ENCODE measurements around the gene RAD9A.
A peak's percentile ranks its signal among the peaks of the same experiment; 100 is the strongest.

Gene RAD9A

DNA sequence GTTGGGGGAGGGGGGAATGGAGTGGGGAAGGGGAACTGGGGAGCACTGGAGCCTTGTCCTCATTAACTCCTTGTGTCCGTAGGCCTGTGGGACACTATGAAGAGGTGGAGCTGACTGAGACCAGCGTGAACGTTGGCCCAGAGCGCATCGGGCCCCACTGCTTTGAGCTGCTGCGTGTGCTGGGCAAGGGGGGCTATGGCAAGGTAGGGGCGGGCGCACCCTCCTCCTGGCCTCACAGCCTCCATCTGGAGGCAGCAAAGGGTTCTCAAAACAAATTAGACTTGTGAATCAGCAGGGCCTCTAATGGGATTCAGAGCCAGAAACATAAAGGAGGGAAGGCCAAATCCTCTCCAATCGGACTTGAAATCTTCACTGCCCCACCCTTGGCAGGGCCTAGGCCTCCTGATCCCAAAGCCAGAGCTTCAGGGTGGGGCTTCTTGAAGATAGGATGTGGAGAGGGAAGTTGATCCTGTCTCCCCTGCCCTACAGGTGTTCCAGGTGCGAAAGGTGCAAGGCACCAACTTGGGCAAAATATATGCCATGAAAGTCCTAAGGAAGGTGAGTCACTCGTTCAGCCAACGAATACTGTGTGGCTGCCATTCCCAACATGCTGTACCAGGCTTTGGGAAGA, 37.4 kb downstream of the RAD9A start:
- no peak for DNase-seq

DNA sequence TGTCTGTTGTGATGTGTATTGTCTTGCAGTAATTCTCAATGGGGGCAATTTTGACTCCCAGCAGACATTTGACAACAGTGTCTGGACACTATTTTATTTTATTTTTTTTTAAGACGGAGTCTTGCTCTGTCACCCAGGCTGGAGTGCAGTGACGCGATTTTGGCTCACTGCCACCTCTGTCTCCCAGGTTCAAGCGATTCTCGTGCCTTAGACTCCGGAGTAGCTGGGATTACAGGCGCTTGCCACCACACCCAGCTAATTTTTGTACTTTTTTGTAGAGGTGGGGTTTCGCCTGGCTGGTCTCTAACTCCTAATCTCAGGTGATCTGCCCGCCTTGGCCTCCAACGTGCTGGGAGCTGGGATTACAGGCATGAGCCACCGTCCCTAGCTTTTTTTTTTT, 37.9 kb downstream of the RAD9A start:
- no peak for DNase-seq

DNA sequence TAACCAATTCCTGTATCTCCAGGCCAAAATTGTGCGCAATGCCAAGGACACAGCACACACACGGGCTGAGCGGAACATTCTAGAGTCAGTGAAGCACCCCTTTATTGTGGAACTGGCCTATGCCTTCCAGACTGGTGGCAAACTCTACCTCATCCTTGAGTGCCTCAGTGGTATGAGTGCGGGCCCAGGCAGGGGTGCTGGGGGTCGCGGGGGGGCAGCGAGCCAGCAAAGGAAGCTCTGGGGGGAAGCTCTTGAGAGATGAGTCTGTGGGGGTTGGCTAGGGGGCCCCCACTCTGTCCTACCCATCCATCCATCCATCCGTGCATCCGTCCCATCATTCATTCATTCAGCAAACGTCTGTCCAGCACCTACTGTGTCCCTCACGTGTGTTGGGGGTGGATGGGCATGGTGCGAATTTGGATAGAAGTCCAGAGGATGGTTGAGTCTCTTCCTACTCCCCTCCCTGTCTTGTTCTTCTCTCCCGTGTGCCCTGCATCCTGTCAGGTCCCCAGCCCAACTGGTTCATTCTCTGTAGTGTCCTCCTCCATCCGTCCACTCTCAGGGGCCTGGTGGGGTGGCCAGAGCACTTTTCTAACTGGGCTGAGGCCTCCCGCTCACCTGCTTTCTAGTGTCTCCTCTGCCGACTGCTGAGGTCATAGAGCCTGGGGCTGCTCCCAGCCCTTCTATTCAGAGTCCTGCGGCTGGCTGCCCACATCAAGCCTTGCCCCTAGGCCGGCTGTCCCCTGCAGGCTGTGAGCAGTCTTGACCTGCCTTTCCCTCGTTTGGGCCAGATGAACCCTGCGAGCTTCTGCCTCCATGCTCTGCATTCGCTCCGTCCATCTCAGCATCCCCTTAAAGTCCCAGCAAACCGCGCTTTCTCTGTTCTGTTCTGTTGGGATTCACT, 39.8 kb downstream of the RAD9A start:
- DNase-seq, result no peak

DNA sequence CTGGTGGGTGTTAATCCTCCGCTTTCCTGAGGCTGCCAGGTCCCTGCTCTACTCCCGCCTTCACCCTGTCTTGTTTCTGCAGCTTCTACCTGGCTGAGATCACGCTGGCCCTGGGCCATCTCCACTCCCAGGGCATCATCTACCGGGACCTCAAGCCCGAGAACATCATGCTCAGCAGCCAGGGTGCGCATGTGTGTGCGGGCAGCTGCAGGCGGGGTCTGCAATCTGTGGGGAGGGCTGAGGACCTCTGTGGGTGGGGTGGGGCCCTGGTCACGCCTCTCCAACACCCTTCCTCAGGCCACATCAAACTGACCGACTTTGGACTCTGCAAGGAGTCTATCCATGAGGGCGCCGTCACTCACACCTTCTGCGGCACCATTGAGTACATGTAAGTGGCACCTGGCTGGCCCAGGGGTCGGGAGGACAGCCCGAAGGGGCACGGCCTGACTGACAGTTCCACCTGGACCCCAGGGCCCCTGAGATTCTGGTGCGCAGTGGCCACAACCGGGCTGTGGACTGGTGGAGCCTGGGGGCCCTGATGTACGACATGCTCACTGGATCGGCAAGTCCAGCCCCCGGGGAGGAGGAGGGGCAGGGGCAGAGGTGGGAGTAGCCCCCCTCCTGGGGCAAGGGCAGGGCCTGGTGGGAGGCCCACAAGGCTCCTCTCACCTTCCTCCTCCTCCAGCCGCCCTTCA, 41.0 kb downstream of the RAD9A start:
- DNase-seq, result no peak

DNA sequence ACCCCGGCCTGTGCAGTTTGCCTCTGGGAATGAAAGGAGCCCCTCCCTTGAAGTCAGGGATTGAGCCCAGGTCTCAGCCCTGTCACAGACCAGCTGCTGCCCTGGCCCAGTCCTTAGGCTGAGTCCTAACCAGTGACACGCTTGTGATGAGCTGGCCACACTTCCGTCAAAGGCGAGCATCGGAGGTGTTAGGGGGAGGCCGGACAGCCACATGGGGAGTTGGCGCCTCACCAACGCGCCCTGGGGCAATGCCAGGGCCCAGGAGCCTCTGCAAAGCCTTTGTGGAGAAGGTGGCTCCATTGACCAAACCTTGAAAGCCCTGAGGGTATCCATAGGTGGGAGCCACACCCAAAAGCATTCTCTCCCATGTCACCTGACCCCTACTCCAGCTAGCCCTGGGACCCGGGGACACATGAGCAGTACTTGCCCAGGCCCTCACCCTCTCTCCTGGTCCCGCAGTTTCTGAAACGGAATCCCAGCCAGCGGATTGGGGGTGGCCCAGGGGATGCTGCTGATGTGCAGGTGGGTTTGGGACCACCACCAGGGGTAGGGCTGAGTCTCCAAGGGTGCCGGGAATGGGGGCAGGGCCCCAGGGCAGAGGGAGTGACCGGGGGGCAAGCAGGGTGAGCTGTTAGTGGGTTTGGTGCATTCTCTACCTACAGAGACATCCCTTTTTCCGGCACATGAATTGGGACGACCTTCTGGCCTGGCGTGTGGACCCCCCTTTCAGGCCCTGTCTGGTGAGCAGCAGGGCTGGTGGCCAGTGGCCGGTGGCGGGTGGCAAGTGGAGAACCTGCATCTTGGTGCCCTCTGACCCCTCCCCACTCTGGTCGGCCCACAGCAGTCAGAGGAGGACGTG, 42.0 kb downstream of the RAD9A start:
- DNase-seq, result no peak

DNA sequence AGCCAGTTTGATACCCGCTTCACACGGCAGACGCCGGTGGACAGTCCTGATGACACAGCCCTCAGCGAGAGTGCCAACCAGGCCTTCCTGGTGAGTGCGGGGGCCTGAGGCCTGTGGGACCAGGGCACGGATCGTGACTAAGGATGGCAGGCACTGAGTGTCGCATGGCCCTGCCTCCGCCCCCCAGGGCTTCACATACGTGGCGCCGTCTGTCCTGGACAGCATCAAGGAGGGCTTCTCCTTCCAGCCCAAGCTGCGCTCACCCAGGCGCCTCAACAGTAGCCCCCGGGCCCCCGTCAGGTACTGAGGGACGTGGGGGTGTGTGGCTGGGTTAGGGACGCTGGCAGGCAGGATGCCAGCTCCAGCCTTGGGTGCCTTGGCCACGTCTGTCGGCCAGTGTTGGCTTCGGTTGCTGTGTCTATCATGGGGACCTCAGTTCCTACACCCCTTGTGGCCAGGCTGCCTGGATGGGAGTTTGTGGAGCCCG, 42.7 kb downstream of the RAD9A start:
- peak; percentile 79 for DNase-seq

DNA sequence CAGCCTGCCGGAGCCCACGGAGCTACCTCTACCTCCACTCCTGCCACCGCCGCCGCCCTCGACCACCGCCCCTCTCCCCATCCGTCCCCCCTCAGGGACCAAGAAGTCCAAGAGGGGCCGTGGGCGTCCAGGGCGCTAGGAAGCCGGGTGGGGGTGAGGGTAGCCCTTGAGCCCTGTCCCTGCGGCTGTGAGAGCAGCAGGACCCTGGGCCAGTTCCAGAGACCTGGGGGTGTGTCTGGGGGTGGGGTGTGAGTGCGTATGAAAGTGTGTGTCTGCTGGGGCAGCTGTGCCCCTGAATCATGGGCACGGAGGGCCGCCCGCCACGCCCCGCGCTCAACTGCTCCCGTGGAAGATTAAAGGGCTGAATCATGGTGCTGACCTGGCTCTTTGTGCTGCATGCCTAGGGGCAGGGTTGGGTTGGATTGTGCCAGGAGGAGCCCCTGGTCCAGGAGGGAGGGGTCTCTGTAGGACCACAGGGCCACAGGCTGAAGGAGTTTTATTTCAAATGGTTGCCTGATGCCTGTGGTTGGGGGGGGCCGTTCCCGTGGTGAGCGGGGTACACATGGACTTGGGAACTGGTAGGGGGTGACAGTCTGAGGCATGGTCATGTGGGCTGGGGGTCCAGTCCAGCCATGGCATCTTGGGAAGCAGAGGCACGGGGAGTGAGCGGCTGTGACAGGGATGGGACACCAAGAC, 43.4 kb downstream of the RAD9A start:
- DNase-seq, result peak; percentile 77

DNA sequence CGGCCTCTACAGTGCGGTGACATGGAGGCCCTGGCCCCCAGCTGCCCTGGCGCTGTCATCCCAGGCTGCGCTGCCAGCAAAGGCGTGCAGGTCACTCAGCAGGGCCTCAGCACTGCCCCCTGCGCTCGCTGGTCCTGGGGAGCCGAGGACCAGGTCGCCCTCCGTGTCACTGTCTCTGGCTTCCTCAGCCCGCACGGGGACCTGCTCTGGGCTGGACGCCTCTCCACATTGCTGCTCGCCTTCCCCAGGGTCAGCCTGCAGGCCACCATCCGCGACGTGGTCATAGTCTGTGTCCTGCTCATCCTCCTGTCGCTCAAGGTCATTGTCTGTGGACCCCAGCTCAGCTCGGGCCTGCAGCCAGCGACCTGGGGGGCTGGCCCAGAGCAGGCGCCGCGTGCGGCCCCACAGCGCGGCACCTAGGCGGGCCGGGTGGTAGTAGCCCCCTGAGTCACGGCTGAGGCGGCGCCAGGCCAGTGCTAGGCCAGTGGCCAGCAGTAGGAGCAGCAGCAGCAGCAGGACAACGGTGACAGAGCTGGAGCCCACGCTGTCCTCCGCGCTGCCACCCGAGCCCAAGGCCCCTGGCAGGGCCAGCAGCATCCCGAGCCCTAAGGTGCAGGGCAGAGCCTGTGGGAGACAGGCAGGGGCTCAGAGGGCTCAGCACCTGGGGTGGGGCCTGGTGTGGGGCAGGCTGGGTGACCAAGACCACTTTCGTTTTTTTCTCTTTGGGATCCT, 44.1 kb downstream of the RAD9A start:
- DNase-seq, result no peak

DNA sequence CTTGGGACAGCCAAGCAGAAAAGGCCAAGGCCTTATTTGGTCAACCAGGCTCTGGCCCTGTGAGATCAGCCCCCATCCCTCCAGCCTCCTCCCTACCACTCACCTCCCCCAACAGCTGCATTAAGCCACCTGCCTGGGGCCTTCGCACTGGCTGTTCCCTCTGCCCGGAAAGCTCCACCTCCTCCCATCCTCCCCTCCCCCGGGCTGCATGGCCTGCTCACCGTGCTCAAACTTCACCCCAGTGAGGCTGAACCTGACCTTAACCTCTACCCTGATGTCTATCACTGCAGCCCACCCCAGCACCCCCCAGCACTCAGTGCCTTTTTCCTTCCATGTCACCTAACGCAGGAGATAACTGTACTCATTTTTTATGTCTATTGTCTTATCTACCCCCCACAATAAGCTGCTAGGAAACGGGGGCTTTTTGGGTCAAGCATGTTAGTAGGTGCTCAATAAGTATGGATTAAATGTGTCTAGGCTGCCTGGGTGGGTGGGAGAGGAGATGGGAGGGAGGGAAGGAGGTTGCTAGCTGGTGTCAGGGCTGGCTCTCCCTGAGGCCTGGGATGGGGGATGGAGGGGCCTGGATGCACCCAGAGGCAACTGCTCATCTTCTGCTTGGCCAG, 44.8 kb downstream of the RAD9A start:
- peak; percentile 87 for DNase-seq

DNA sequence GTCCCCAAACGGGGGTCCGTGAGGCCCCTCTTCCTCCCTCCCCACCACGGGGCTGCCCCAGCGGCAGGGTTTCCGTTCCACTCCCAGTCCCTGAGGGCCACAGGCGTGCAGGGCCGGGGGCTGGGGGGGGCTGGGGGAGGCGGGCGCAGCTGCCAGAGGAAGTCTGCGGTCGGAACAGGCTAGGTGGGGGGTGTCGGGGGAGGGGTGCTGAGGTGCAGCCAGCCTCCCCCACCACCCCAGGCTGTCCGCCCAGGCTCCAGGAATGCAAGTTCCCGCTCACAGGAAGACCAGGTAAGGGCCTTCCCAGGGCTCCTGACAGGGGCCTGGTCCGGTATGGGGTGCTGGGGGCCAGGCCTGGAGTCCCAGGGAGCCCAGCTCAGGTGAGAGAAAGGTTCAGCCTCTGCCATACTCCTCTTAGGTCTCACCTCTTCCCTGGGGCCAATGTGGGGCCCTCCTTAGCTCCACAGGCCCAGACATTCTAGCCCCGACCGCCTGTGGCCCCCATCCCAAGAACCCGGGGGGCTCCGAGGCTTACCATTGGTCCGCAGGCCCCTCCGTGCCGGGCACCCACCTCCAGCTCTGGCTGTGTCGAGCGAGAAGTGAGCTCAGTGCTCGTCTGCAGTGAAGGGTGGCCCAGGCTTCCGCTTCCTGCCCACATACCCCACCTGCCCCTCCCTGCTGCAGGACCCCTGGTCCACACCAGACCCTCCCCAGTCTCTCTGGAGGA, 45.5 kb downstream of the RAD9A start, which contains the start of gene PTPRCAP:
Gene PTPRCAP (minus strand): TSS at position 601 of the 727 bp plus-strand sequence. CDS start 63 bp downstream, at position 538.
- peak; percentile 85 for DNase-seq

DNA sequence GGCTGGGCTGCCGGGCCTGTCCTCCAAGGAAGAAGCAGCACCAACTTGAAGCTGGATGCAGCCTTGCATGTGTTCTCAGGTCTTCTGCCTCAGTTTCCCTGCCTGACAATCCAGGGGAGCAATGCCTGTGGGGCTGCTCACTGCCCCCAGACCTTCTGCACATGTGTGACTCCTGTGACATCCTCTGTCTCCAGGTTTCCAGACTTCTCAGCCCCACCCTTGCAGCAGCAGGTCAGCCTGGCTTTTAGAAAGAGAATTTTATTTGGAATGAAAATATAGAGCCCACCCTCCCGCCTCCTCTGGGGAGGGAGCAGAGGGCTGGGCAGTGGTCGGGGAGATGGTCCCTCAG, 46.0 kb downstream of the RAD9A start:
- DNase-seq, result no peak

DNA sequence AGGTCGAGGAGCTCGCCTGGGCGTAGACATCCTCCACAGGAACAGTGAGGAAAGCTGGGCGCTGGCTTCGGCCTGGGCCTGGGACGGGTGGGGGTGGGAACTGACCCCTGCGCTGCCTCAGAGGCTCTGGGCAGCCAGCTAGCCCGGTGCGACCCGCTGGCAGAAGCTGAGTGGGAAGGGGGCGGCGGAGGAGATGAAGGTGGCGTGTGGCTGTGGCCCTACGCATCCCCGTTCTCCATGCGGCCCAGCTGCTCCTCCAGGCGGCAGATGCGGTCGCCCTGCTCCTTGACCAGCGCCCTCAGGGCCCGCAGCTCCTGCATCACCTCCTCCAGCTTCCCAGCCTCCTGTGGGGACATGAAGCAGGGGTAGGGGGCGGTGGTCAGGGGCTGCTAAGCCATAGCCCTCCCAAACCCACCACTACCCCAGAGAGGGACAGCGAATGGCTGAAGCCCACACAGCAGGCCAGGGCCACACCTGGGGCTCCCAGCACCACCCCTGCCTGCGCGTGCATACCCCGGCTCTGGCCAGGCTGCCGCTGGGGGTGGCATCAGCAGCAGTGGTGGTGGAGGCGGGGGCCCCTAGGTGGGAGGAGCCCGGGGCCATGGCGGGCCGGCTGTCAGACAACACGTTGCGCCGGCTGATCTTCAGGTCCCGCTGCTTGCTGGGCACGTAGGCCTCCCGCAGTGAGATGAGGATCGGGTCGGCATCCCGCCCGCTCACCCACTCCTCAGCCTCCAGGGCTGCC, 46.5 kb downstream of the RAD9A start:
- peak; percentile 89 for DNase-seq

DNA sequence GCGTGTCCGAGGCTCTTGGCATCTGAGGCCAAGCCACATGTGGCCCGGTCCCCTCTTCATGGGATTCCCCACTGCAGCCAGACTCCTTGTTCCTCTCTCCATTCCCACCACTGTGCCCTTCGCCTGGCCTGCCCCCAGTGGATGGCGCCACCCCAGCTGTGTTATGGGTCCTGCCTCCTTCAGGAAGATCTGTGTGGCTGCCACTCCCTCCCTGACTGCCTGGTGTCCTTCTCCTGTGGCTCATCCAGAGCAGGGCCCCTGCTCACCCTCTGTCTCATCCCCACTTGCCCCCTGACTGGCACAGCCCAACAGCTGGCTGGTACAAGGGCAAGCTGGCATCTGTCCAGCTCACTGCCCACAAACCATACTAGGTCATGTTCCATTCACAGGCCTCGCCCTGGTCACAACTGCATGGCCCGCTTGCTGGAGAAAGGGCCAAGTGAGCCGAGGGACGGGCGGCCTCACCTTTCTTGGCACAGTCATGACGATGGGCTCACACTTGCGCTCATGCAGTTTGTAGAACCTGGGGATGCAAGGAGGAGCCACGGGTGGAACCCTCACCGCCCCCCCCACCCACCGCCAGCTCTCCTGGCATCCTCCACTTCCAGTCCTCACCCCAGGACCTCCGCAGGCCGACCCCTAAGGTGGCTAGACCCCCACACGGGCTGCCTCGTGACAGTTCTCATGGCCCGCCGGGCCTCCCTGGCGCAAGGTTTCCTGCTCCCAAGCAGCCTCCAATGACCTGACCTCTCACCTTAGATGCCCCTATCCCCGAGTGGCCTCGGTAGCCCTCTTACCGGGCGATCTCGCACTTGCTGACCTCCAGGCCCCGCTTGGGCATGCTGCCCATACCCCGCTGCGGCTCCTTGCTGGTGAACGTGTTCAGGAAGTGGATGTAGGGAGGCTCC, 47.8 kb downstream of the RAD9A start:
- DNase-seq, result peak; percentile 75

DNA sequence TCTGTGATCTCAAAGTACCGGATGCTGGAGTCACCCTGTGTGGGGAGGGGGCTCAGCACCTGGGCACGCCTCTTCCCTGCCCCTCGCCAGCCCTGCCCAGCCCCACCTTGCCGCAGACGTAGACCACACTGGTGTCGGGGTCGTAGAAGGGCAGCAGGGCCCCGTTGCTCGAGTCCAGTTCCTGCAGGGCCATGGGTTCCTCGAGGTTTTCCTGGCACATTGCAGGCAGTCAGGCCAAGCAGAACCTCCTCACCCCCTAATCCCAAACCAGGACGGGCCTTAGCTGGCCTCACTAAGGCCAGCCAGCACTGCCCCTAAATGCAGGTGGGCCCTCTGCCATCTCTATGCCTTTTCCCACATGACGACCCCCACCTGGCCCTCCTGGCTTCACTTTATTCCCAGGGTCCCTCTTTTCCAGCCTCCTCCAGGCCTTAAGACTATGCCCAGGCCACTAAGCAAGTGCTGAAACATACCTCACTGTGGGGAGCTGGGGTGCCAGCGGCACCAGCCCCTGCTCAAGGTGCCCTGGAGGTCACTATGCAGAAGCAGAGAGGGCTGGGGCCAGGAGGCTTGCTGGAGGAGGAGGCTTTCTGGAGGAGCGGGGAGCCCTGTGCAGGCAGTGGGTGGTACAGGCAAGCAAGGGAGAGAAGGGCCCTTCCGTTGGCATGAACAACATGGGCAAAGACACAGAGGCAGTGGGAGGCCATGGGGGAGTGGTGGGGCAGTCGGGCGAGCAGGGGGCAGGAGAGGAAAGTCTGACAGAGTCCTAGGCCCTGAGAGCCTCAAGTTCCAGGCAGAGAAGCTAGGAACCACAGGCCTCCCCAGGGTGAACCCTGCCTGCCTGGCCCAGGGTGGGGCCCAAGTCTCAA, 48.7 kb downstream of the RAD9A start:
- DNase-seq, result no peak

DNA sequence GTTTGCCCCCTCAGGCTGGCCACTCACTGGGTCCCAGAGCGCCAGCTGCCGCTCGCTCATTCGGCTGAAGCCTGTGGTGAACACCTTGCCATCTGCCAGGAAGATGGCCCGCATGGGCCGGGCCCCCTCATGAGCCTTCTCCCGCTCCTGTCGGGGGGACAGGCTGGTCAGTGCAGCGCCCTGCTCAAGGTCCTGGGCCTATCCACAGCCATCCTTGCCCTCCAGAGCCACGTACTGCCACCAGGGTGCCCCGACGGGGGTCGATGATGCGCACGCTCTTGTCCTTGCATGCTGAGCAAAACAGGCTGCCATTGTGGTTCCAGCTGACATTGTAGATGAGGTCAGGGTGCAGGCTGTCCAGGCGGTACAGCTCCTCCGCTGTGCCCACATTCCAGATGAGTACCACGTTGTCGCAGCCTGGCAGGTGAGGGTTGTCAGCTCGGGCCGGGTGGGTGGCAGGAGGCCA, 49.3 kb downstream of the RAD9A start:
- DNase-seq, result no peak

DNA sequence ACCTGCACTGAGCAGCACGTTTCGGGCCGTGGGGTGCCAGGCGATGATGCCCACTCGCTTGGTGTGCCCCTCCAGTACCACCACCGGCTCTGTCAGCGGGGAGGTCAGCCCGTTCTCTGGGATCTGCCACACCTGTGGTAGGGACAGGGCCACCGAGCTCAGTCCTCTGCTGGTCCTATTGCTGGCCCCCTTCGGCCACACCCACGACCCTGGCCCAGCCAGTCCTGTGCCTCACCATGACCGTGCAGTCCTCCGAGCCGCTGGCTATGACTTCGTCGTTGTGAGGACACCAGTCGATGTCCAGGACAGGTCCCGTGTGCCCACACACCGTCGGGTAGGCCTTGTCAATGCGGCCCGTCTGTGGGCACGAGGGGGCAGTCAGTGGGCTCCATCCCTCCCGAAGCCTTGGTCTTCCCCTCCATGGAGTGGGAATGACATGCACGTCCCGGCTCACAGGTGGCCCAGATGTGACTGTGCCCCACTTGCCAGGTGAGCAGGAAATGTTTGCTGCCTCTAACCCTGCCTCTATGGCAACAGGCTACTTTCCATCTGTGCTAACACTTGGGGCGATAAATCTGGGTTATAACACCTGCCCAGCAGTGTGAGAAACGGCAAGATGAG, 50.1 kb downstream of the RAD9A start:
- DNase-seq, result no peak
